ENCODE measurements around the gene KLHL18.

DNA sequence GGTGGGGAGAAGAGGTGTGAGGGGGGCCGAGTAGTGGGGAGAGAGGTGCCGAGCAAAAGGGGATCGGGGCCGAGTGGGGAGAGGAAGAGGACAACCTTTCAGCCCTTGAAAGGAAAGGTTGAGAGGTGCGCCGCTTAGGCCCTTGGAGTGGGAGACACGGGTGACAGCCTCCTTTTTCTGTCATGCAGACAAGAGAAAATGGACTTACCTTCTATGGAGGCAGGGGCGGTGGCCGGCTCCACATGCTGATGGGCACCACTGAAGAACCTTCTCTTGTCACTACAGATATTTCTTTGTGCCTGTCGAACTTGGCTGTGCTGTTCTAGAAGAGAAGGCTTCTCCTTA is 421 bp downstream of the KLHL18 start:
- TF ChIP-seq POLR2A (IDR thresholded peaks at IDR 0.05; ENCODE audit: low read length): no peak
- TF ChIP-seq, protein P1, sequence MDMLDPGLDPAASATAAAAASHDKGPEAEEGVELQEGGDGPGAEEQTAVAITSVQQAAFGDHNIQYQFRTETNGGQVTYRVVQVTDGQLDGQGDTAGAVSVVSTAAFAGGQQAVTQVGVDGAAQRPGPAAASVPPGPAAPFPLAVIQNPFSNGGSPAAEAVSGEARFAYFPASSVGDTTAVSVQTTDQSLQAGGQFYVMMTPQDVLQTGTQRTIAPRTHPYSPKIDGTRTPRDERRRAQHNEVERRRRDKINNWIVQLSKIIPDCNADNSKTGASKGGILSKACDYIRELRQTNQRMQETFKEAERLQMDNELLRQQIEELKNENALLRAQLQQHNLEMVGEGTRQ (IDR thresholded peaks at IDR 0.05): no peak
- TF ChIP-seq, protein P2, sequence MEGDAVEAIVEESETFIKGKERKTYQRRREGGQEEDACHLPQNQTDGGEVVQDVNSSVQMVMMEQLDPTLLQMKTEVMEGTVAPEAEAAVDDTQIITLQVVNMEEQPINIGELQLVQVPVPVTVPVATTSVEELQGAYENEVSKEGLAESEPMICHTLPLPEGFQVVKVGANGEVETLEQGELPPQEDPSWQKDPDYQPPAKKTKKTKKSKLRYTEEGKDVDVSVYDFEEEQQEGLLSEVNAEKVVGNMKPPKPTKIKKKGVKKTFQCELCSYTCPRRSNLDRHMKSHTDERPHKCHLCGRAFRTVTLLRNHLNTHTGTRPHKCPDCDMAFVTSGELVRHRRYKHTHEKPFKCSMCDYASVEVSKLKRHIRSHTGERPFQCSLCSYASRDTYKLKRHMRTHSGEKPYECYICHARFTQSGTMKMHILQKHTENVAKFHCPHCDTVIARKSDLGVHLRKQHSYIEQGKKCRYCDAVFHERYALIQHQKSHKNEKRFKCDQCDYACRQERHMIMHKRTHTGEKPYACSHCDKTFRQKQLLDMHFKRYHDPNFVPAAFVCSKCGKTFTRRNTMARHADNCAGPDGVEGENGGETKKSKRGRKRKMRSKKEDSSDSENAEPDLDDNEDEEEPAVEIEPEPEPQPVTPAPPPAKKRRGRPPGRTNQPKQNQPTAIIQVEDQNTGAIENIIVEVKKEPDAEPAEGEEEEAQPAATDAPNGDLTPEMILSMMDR (IDR thresholded peaks at IDR 0.05): no peak
- TF ChIP-seq, protein P3, sequence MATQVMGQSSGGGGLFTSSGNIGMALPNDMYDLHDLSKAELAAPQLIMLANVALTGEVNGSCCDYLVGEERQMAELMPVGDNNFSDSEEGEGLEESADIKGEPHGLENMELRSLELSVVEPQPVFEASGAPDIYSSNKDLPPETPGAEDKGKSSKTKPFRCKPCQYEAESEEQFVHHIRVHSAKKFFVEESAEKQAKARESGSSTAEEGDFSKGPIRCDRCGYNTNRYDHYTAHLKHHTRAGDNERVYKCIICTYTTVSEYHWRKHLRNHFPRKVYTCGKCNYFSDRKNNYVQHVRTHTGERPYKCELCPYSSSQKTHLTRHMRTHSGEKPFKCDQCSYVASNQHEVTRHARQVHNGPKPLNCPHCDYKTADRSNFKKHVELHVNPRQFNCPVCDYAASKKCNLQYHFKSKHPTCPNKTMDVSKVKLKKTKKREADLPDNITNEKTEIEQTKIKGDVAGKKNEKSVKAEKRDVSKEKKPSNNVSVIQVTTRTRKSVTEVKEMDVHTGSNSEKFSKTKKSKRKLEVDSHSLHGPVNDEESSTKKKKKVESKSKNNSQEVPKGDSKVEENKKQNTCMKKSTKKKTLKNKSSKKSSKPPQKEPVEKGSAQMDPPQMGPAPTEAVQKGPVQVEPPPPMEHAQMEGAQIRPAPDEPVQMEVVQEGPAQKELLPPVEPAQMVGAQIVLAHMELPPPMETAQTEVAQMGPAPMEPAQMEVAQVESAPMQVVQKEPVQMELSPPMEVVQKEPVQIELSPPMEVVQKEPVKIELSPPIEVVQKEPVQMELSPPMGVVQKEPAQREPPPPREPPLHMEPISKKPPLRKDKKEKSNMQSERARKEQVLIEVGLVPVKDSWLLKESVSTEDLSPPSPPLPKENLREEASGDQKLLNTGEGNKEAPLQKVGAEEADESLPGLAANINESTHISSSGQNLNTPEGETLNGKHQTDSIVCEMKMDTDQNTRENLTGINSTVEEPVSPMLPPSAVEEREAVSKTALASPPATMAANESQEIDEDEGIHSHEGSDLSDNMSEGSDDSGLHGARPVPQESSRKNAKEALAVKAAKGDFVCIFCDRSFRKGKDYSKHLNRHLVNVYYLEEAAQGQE (IDR thresholded peaks at IDR 0.05): no peak
- TF ChIP-seq JUN (IDR thresholded peaks at IDR 0.05): no peak
- no peak for TF ChIP-seq SREBF2 (IDR thresholded peaks at IDR 0.05)
- no peak for TF ChIP-seq RAD21 (conservative IDR thresholded peaks at IDR 0.05 in 1 of 2, IDR thresholded peaks at IDR 0.05 in 1 of 2)
- no peak for TF ChIP-seq CHD4 (IDR thresholded peaks at IDR 0.05; ENCODE audit: borderline replicate concordance)

Data from A549 (cell line).